ENCODE results near the gene OR2L8.
A peak's percentile ranks its signal among the peaks of the same experiment; 100 is the strongest.

OR2L8 gene

GRCh38 chr1:247948558-247948957 lies at the start of gene OR2L8:
OR2L8 (plus strand) TSS chr1:247948858; CDS start chr1:247948858, 0 bp downstream.
- DNase-seq = no peak

DNA sequence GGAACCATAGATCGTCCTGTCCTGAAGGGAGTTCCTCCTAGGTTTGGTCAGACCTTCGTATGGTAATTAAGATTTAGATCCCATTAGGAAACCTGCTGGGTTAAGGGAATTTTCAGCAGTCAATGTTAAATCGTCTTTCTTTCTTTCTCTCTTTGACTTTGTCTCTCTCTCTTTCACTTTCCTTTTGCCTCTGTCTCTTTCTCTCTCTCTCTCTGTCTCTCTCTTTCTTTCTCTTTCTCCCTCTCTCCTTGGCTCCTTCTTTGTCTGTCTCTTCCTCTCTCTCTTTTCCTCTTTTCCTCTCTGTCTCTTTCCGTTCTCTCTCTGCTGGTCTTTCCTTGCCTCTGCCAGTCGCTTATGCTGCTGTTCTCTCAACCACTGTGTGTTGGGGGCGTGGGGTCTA lies 44.5 kb upstream of the OR2L8 start:
- no peak for DNase-seq

GRCh38 chr1:247905181-247905580 lies 43.5 kb upstream of the OR2L8 start:
- DNase-seq = no peak

- no peak for DNase-seq
Observed at GRCh38 chr1:247905910-247906503, 42.7 kb upstream of the OR2L8 start.

DNA sequence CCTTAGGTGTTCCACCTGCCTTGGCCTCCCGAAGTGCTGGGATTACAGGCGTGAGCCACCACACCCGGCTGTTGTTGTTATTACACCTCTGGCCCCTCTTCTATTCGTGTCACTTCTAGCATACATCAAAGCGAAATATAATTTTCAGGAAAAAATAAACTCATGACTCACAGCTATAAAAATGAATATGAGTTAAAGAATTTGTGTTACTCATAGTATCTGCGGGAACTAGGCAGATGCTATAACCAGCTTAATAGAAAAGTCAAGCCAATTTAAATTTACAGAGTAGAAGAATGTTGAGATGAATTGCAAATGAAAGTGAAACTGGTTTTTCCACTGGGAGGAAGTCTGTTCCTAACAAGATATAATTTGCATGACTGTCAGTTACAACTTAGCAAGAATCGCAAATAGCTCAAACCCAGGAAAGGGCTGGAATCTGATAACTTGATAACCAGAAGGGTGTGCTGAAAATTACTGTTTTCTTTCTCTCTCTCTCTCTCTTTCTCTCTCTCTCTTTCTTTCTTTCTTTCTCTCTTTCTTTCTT lies 42.1 kb upstream of the OR2L8 start:
- DNase-seq = peak; percentile 5

DNA sequence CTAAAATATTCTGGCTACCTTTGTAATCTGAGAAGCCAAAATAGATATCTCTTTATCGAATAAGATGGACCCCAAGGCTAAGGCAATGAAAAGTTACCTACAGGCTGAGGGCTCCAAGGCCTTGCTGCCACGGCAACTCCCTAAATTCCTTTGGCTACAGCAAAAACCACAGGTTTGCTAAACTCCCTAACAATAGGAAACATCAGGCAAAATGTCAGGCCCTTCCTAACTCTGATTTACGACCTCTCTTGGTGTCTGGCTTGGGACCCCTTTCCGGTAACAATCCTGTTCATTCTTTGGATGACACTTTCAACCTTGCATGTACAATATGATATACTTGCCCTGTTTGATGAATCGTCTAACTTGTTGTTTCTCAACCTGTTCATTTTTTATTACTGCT lies 39.9 kb upstream of the OR2L8 start:
- no peak for DNase-seq

DNA sequence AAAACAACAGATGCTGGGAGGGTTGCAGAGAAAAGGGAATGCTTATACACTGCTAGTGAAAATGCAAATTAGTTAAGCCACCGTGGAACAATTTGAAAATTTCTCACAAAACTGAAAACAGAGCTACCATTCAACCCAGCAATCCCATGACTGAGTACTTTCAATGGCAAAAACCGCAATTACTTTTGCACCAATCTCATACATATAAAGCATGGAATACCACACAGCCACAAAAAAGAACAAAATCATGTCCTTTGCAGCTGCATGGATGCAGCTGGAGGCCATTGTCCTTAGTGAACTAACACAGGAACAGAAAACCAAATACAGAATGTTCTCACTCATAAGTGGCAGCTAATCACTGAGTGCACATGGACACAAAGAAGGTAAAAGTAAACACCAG lies 34.9 kb upstream of the OR2L8 start:
- no peak for DNase-seq

DNA sequence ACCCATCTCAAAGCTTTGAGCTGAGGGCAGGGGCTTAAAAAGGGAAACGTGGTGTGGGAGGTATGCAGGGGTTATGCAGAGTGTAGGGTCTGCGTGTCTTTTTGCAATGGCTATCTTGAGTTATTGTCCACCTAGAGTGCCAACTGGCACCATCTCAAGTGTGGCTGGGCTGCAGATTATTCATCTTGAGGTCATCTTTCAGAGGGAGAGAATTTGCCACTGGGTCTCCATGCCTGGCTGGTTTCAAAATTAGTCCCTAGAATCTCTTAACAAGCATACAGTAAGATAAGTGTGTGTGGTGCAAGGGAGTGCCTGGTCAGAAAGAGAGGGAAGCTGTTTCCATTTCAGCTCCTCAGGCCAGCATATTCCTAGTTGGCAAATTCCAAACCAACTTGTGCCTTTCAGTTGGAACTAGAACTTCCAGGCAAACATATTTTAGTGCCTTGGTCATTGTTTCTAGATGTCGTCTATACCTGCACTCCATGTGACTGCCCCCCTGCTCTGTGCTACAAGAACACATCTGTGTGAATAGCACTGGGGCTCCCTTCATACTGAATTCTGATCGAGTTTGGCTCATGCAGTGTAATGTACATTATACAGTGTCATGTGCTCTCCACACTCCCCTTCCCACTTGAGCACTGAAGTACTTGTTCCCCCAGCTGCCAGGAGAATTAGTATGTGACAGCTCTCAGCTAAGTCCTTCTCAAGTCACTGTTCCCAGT lies 33.6 kb upstream of the OR2L8 start:
- peak; percentile 51 for DNase-seq

GRCh38 chr1:247919952-247920351 lies 28.7 kb upstream of the OR2L8 start, which contains the start of gene OR2T8:
OR2T8 (plus strand) TSS chr1:247920252; CDS start chr1:247921018, 766 bp downstream.
- DNase-seq = no peak

- no peak for DNase-seq
Observed at GRCh38 chr1:247923941-247924340, 24.7 kb upstream of the OR2L8 start.

DNA sequence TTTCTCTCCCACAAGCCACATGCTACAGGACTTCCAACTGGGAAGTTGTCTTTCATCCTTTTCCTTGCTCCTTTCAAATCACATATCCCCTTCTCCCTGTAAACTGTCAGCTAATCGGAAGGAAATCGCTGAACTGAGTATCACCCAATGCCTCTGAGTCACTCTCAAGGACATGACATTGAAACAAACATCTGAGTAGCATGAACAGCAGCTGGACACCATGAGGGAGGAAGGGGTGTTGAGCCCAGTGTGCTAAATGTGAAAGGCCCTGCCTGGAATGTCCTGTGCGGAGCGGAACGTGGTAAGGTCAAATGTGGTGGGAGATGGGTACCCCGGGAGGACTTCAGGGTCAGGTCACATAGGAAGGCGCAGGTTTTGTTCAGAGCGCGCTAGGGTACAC lies 23.8 kb upstream of the OR2L8 start, which contains the start of gene OR2AJ1:
Gene OR2AJ1, plus strand, starts transcription at position 22 of the 400 bp plus-strand sequence. CDS start 8,880 bp downstream, outside the sequence.
- DNase-seq = no peak

GRCh38 chr1:247933989-247934388 lies 14.7 kb upstream of the OR2L8 start:
- DNase-seq = no peak

DNA sequence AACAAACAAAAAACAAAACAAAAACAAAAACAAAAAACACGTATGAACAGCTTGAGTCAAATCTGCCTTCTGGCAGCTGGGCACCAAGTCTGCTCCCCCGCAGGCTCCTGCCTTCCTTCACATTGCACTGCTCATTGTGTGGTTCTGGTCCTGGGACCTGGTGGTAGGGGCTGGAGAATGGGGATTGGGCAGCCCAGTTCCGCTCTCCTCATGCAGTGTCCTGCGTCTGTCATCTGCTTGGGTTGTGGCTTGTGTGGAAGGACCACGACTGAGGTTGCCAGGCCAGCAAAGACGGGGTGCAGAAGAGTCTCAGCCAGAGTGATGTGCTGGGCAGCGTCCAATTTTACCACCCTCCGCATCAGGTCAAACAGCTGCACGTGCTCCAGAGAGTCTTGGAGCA lies 12.9 kb upstream of the OR2L8 start:
- DNase-seq = no peak

- DNase-seq = no peak
Observed at GRCh38 chr1:247936415-247936814, 12.2 kb upstream of the OR2L8 start.

DNA sequence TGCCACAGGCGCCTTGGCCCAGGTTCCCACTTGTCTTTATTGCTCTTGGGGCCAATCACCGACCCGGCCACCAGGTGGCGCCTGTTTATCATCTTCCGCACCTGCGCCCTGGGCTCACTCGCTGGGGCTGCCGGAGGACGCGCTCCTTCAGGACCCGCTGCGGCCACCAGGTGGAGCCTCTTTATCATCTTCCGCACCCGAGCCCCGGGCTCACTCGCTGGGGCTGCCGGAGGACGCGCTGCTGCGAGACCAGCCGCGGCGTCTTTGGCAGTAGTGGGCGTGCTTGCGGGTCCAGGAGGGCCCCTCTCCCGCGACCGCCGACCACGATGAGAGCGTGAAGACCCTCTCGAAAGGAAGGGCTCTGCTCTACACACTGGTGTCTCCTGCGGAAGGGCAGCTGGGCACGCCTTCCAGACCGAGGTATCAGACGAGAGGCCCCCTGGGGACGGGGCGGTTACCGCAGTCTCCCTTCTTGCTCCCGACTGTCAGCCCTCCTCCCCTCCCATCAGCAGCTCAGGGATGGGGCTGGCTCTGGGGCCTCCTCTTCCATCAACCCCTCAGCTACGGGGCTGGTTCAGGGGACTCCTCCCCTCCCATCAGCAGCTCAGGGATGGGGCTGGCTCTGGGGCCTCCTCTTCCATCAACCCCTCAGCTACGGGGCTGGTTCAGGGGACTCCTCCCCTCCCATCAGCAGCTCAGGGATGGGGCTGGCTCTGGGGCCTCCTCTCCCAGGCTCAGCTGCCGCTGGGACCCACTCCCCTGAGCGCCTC lies 11.5 kb upstream of the OR2L8 start:
- DNase-seq = peak; percentile 30

GRCh38 chr1:247942624-247943023 lies 6.0 kb upstream of the OR2L8 start:
- DNase-seq = no peak

DNA sequence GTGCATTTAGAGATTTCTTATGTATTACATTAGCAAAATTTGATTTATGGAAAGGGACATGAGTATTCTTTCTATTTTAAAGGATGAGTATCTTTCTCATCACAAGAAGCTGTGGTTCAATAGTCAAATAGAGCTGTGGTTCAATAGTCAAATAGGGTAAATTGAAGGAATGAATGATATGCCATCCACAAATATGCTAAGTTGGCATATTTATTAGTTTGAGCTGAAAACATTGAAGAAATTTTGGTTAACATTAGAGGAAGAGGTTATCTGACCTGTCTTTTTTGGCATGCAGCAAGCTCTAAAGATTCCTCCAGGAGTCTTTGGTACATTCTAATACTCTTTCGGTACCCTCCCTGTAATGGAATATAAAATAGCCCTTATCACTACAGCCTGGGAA lies 4.8 kb downstream of the OR2L8 start:
- DNase-seq = no peak

- DNase-seq = no peak
Observed at GRCh38 chr1:247961791-247962190, 13.1 kb downstream of the OR2L8 start.

DNA sequence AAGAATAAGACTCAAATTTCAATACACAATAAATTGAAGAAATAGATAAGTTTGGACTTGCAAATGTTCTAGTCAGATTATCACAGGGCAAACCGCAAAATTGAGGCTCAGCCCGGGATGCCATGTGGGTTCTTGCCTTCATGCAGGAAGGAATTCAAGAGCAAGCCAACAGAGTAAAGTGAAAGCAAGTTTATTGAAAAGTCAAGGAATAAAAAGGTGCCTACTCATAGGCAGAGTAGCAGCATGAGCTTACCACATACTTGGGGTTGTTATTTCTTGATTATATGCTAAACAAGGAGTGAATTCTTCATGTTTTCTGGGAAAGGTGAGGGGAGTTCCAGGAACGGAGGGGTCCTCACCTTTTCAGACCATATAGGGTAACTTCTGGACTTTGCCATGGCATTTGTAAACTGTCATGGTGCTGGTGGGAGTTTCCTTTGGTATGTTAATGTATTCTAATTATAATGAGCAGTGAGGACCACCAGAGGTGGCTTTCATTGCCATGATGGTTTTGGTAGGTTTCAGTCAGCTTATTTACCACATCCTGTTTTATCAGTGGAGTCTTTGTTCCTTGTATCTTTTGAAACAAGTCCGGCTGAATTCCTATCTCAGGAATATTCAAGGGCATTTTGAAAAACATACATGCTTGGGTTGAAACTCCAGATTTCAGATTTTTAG lies 14.4 kb downstream of the OR2L8 start:
- DNase-seq = no peak

DNA sequence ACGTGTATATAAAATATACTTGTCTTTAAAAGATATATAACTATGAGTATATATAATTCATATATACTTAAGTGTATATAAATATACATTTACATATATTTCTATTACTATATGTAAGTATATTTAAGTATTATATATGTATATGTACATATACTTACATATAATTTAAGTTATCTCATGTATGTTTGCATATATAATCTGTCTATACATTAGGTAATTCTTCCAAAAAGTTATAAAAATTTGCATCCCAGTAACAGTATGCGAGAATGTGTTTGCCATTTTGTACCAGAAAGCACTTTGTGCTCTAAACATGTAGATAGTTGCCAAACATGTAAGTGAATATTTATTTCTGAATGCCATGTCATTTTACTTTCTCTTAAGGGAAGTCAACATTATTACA lies 16.3 kb downstream of the OR2L8 start, which contains the start of gene OR2AK2:
Gene OR2AK2, plus strand, starts transcription at position 301 of the 400 bp plus-strand sequence. CDS start 144 bp downstream, outside the sequence.
- no peak for DNase-seq

DNA sequence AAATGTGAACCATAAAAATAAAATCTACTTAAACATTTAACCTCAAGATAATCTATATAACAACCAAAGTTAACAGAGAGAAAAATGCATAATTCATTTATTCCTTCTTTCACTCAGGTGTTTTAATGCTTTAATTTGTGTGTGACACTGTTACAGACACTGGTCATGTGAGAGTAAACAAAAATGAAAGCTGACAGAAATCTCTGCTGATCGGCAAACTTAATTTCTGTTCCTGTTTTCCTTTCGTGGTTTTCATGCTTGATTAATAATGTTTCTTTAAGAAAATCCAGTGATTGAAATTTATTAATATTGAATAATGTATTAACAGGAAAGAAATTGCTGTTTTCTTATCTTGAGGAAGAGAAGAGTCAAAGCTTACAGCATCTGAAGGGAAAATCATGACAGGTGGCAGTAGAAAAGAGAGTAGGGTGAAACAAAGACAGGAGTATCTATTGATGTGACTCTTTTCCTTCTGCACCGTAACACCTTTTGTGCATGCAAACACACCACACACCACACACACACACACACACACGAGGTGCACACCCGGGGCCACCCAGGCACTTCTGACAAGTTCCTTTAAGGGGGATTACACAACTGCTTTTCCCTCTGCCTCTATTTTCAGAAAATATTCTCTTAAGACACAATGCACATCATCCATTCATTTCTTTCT lies 18.0 kb downstream of the OR2L8 start:
- no peak for DNase-seq

- no peak for DNase-seq
Observed at GRCh38 chr1:247992986-247993385, 44.3 kb downstream of the OR2L8 start.
